H1 (cell line): ENCODE measurements around the gene EHD4. TPM values are rescaled to one million over a fixed set of nuclear protein-coding genes. Genes with fewer than 3 reads are reported as not detected.

Experiments
- CTCF ChIA-PET: fragments of 300-600 bp; sonication (Branson Sonifier 250); formaldehyde crosslinking; loops from one replicate; lab custom pipeline; 2021; ENCODE audit not compliant: partially characterized antibody; lab: Charles Lee
- POLR2A ChIA-PET: fragments of 300-600 bp; sonication (Branson Sonifier 250); formaldehyde crosslinking; loops from one replicate; lab custom pipeline; 2021; ENCODE audit warnings: inconsistent platforms; ENCODE audit not compliant: partially characterized antibody; lab: Charles Lee
- DNase-seq, 2 experiments: peaks; one replicate each; pipeline versions ENCODE4 v3.0.0 to v3.0.0-alpha.2; 2010 to 2022; ENCODE audit warnings: low spot score in 2 of 2, low read depth in 1 of 2, mixed read lengths in 1 of 2
- FAIRE-seq: peaks from 2 replicates; lab custom pipeline; 2011; peaks lifted over from hg19 to GRCh38; lab: Jason Lieb, UNC
- H2AFZ ChIP-seq: 2 replicates; pipeline ENCODE4 v1.8.1; 2012; ENCODE audit warnings: low read length, inconsistent platforms
- H2AK5ac ChIP-seq: 2 replicates; pipeline ENCODE4 v1.6.1; 2013; ENCODE audit warnings: low read depth, low read length
- H2BK120ac ChIP-seq: replicated peaks from 2 replicates; pipeline ENCODE3; 2013; ENCODE audit warnings: low read depth, low read length, inconsistent platforms
- H2BK12ac ChIP-seq: 2 replicates; pipeline ENCODE4 v1.6.1; 2013; ENCODE audit warnings: low read depth, low read length
- H2BK15ac ChIP-seq: 2 replicates; pipeline ENCODE4 v1.6.1; 2013; ENCODE audit warnings: low read length
- H2BK20ac ChIP-seq: 2 replicates; pipeline ENCODE4 v1.6.1; 2013; ENCODE audit warnings: low read length
- H2BK5ac ChIP-seq: 2 replicates; pipeline ENCODE4 v1.6.1; 2013; ENCODE audit warnings: low read depth, low read length
- H3K14ac ChIP-seq: 2 replicates; pipeline ENCODE4 v1.6.1; 2013; ENCODE audit warnings: inconsistent platforms; ENCODE audit not compliant: insufficient read length
- H3K18ac ChIP-seq: 2 replicates; pipeline ENCODE4 v1.6.1; 2013; ENCODE audit warnings: low read length; ENCODE audit errors: extremely low read depth
- H3K23ac ChIP-seq: 2 replicates; pipeline ENCODE4 v1.6.1; 2013; ENCODE audit warnings: inconsistent platforms; ENCODE audit not compliant: insufficient read length
- H3K23me2 ChIP-seq: 2 replicates; pipeline ENCODE4 v1.6.1; 2013; ENCODE audit warnings: low read depth, low read length
- H3K27ac ChIP-seq: 2 replicates; pipeline ENCODE4 v1.6.1; 2011; ENCODE audit warnings: low read depth, low read length, inconsistent platforms
- H3K27me3 ChIP-seq, 4 experiments: replicated peaks in 1 of 4; 1 replicate in 1 of 4; 2 replicates in 3 of 4; pipeline versions ENCODE4 v1.6.1 to v1.8.1; 2011 to 2013; ENCODE audit warnings: low read length in 3 of 4, mild to moderate bottlenecking in 3 of 4, inconsistent platforms in 2 of 4, mixed read lengths in 2 of 4, moderate library complexity in 1 of 4; ENCODE audit not compliant: control insufficient read depth in 3 of 4, insufficient read depth in 3 of 4; ENCODE audit errors: extremely low read depth in 1 of 4
- H3K36me3 ChIP-seq, 4 experiments: 2 replicates each; pipeline versions ENCODE4 v1.6.1 to v1.8.1; 2011 to 2013; ENCODE audit warnings: mild to moderate bottlenecking in 4 of 4, low read length in 3 of 4, moderate library complexity in 2 of 4, control low read depth in 1 of 4, inconsistent platforms in 1 of 4; ENCODE audit not compliant: insufficient read depth in 4 of 4, control insufficient read depth in 2 of 4
- H3K4ac ChIP-seq: replicated peaks from 2 replicates; pipeline ENCODE3; 2013; ENCODE audit warnings: low read length, low read depth, mixed read lengths, inconsistent platforms; ENCODE audit not compliant: insufficient read length
- H3K4me1 ChIP-seq, 4 experiments: replicated peaks in 1 of 4; 1 replicate in 1 of 4; 2 replicates in 3 of 4; pipeline versions ENCODE4 v1.6.1 to v1.8.1; 2011 to 2013; ENCODE audit warnings: low read length in 3 of 4, inconsistent platforms in 2 of 4, mixed read lengths in 1 of 4; ENCODE audit not compliant: insufficient read depth in 4 of 4, control insufficient read depth in 3 of 4
- H3K4me2 ChIP-seq, 2 experiments: 2 replicates each; pipeline versions ENCODE4 v1.6.1 to v1.8.1; 2011 to 2013; ENCODE audit warnings: low read depth in 2 of 2, low read length in 2 of 2, control low read depth in 1 of 2, inconsistent platforms in 1 of 2, mild to moderate bottlenecking in 1 of 2; ENCODE audit not compliant: insufficient read depth in 1 of 2
- H3K4me3 ChIP-seq, 4 experiments: fragments of 200-600, 300-600 bp in 1 of 4; sonication (generic), shearing (Covaris generic), sonication (Bioruptor Twin) in 1 of 4; 2 replicates each; pipeline versions ENCODE4 v1.5.1 to v1.8.1; 2011 to 2016; ENCODE audit warnings: low read length in 4 of 4, low read depth in 3 of 4, control low read depth in 2 of 4, inconsistent platforms in 2 of 4, mild to moderate bottlenecking in 2 of 4, mixed read lengths in 1 of 4, moderate library complexity in 1 of 4; ENCODE audit not compliant: insufficient read depth in 2 of 4; ENCODE audit errors: extremely low read depth in 1 of 4
- H3K56ac ChIP-seq: replicated peaks from 2 replicates; pipeline ENCODE3; 2013; ENCODE audit warnings: low read depth, mild to moderate bottlenecking, mixed read lengths, low read length, inconsistent platforms; ENCODE audit not compliant: insufficient read length
- H3K79me1 ChIP-seq: 2 replicates; pipeline ENCODE4 v1.6.1; 2013; ENCODE audit warnings: low read depth, low read length, control low read depth
- H3K79me2 ChIP-seq, 2 experiments: 2 replicates each; pipeline versions ENCODE4 v1.6.1 to v1.8.1; 2012 to 2013; ENCODE audit warnings: low read length in 2 of 2, mild to moderate bottlenecking in 2 of 2, inconsistent platforms in 1 of 2; ENCODE audit not compliant: insufficient read depth in 2 of 2, control insufficient read depth in 1 of 2
- H3K9ac ChIP-seq, 4 experiments: replicated peaks in 1 of 4; 1 replicate in 1 of 4; 2 replicates in 3 of 4; pipeline versions ENCODE4 v1.6.1 to v1.8.1; 2011 to 2013; ENCODE audit warnings: low read depth in 3 of 4, low read length in 3 of 4, control low read depth in 2 of 4, mild to moderate bottlenecking in 2 of 4, moderate library complexity in 2 of 4, inconsistent platforms in 1 of 4; ENCODE audit errors: extremely low read depth in 1 of 4
- H3K9me3 ChIP-seq, 2 experiments: 2 replicates each; pipeline versions ENCODE4 v1.6.1 to v1.8.1; 2012 to 2013; ENCODE audit warnings: mild to moderate bottlenecking in 2 of 2, moderate library complexity in 2 of 2, control low read depth in 1 of 2, inconsistent platforms in 1 of 2, low read depth in 1 of 2, low read length in 1 of 2, mixed read lengths in 1 of 2; ENCODE audit not compliant: insufficient read depth in 2 of 2
- H4K20me1 ChIP-seq, 2 experiments: replicated peaks in 1 of 2; 2 replicates each; pipeline versions ENCODE3 to v1.8.1; 2011 to 2013; ENCODE audit warnings: inconsistent platforms in 2 of 2, low read length in 2 of 2, mild to moderate bottlenecking in 1 of 2; ENCODE audit not compliant: insufficient read depth in 2 of 2, control insufficient read depth in 1 of 2
- H4K5ac ChIP-seq: 2 replicates; pipeline ENCODE4 v1.6.1; 2013; ENCODE audit warnings: low read length, low read depth, mixed read lengths, inconsistent platforms; ENCODE audit not compliant: insufficient read length
- H4K8ac ChIP-seq: 2 replicates; pipeline ENCODE4 v1.8.0; 2013; ENCODE audit warnings: mild to moderate bottlenecking, moderate library complexity, low read length, inconsistent platforms; ENCODE audit not compliant: insufficient read depth; ENCODE audit errors: extremely low read depth
- H4K91ac ChIP-seq: replicated peaks from 2 replicates; pipeline ENCODE3; 2013; ENCODE audit warnings: low read length, mixed read lengths, inconsistent platforms; ENCODE audit not compliant: insufficient read length
- CHD2 ChIP-seq: IDR thresholded peaks from 2 replicates; pipeline ENCODE4 v1.6.1; 2012; ENCODE audit warnings: low read length, improper control_type of control experiment
- E2F6 ChIP-seq: IDR thresholded peaks from 2 replicates; pipeline ENCODE4 v1.6.1; 2012; ENCODE audit warnings: inconsistent platforms
- SIX5 ChIP-seq: IDR thresholded peaks from 2 replicates; pipeline ENCODE4 v1.6.1; 2011; ENCODE audit warnings: mild to moderate bottlenecking, low read depth, low read length
- WGBS, 2 experiments: shearing (Covaris generic) in 1 of 2; methylation state at CpG; one replicate each; pipeline versions ENCODE4 v1.1.6 to v1.1.7; 2013 to 2015; ENCODE audit warnings: low lambda C conversion rate in 2 of 2, mixed read lengths in 2 of 2, inconsistent platforms in 1 of 2, low coverage in 1 of 2, missing lambda C conversion rate in 1 of 2; ENCODE audit not compliant: insufficient replicate concordance in 2 of 2, insufficient coverage in 1 of 2, insufficient read length in 1 of 2; ENCODE audit errors: extremely low coverage in 1 of 2, missing lambda C conversion rate in 1 of 2; 5-methylcytosine and 5-hydroxymethylcytosine counted together
- polyA plus RNA-seq, 7 experiments: library from polyadenylated mRNA; depleted of rRNA in 3 of 7; stranded (reverse) in 5 of 7; unstranded in 2 of 7; fragments of >200 nt in 5 of 7; fragments of 200-250 nt in 2 of 7; gene quantifications; 1 replicate in 5 of 7; 2 replicates in 1 of 7; 4 replicates in 1 of 7; pipeline versions ENCODE4 v1.2.1 to v1.2.3, GENCODE V29; 2011 to 2013; ENCODE audit warnings: missing spikeins in 2 of 7, mixed read lengths in 2 of 7
- total RNA-seq: library from RNA; stranded (reverse); fragmentation: NEBNext Ultra II Directional; extraction: Animal tissue kit (Norgen Biotek cat#: 25700); gene quantifications from 2 replicates; pipeline ENCODE4 v1.2.1, GENCODE V29; 2021

The EHD4 gene
- total and polyA plus RNA-seq, 2 of the 8 experiments (the other 6 are each of a cell fraction or from before 2014, with no cell fraction given), result 17.5 to 24.5 TPM

GRCh38 chr15:42021593-42021992 is 49.2 kb upstream of the EHD4 start:
- Histone ChIP-seq H4K20me1 (no peaks in the 10 kb centered on the region), H3K4me3 (no peak overlapping the region), H3K23ac (no peak overlapping the region), H2BK20ac (no peak overlapping the region), H2BK12ac (no peak overlapping the region), H3K4ac (no peak overlapping the region), H3K23me2 (no peaks in the 10 kb centered on the region), H4K91ac (no peak overlapping the region), H3K56ac (no peak overlapping the region), H2BK120ac (no peak overlapping the region), H4K5ac (no peak overlapping the region), H2BK5ac (no peak overlapping the region), H3K79me2 (no peaks in the 10 kb centered on the region), H3K18ac (no peak overlapping the region), H2BK15ac (no peak overlapping the region), H3K9ac (no peak overlapping the region), H3K27ac (no peak overlapping the region), H3K79me1 (no peaks in the 10 kb centered on the region), H4K8ac (no peak overlapping the region), H3K36me3 (no peaks in the 10 kb centered on the region), H3K4me2 (no peak overlapping the region), H2AK5ac (no peak overlapping the region), H3K4me1 (no peaks in the 10 kb centered on the region), H2AFZ (no peak overlapping the region), H3K9me3 (peaks cover 31 to 39% of the 10 kb centered on the region in 2 experiments), H3K14ac (no peak overlapping the region), H3K27me3 (no peaks in the 10 kb centered on the region)
- ChIA-PET POLR2A (no interaction called here), CTCF (interaction anchor here (0.6 kb wide), 1 partner anchor 24 kb away, joined by 3 read pairs; no protein-coding TSS in a partner anchor)
- no peak for TF ChIP-seq E2F6
- no peak for TF ChIP-seq CHD2
- TF ChIP-seq SIX5, result no peak
- no peak for FAIRE-seq
- no peak for DNase-seq
- WGBS, 2 experiments, result 81% methylated on average over 5 of the region's 5 CpGs; no CpG with 5 or more reads in 1 of the 2 experiments
